GM19455 (cell line): ENCODE measurements around the gene ID3.

Experiments used
- ATAC-seq: cut with Tn5 transposase; IDR thresholded peaks from one replicate; pipeline ENCODE4 v1.9.1; 2021; ENCODE audit not compliant: unreplicated experiment

Gene ID3

DNA sequence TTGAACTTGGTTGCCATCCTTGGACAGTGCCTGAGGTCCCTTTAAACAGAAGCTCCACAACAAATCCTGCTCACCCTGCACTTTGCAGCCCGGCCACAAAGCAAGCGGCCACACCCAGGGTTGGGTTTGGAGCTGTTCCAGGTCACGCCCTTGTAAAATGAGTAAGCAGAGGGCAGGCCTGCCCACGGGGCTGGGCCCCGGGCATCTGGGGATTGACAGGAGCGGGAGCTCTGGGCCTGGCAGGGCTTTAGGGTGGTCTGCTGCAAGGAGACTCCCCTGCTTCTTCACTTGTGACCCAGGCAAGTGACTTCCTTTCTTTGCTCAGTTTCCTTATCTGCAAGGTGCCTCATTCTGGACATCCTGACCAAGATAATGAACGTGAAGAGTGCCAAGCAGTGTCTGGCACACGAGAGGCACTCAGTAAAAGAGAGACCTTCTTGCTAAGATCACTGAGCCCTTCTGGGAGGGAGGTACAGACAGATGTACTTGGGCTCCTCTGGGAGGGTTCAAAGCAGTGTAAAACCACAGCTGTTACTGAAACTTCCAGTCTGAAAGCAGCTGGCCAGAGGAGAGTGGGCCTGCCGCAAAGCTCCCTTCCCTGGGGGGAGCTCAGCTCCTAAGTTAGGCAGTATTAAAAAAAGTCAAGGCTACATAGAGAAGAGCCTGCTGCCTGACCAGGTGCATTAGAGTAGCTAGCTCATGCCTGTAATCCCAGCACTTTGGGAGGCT, 30.9 kb downstream of the ID3 start:
- ATAC-seq: peak; percentile 20

DNA sequence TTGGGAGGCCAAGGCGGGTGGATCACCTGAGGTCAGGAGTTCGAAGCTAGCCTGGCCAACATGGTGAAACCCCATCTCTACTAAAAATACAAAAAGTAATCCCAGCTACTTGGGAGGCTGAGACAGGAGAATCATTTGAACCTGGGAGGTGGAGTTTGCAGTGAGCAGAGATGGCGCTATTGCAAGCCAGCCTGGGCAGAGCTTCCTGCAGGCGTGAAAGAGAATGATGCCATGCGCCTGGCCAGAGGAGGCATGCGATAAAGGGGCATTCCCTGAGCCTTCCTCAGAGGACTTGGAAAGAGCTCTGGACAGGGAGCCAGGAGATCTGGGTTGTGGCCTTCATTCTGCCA, 31.4 kb downstream of the ID3 start:
- no peak for ATAC-seq

DNA sequence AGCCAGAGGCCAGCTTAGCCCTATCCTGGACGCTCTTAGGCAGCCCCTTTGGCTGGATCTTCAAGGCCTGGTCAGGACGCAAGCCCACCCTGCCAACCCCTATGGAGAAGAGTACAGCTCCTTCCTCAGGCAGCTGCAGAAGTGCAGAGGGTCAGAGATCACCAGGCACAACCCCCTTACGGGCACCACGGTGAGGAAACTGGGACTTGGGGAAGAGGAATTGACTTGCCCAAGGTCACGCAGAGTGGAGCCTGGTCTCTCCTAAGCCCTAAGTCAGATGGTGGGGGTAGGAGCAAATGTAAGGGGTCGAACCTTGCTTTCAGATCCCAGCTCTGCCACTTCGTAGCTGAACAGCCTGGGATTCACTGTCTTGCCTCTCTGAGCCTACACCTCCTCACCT, 31.9 kb downstream of the ID3 start:
- ATAC-seq: no peak

DNA sequence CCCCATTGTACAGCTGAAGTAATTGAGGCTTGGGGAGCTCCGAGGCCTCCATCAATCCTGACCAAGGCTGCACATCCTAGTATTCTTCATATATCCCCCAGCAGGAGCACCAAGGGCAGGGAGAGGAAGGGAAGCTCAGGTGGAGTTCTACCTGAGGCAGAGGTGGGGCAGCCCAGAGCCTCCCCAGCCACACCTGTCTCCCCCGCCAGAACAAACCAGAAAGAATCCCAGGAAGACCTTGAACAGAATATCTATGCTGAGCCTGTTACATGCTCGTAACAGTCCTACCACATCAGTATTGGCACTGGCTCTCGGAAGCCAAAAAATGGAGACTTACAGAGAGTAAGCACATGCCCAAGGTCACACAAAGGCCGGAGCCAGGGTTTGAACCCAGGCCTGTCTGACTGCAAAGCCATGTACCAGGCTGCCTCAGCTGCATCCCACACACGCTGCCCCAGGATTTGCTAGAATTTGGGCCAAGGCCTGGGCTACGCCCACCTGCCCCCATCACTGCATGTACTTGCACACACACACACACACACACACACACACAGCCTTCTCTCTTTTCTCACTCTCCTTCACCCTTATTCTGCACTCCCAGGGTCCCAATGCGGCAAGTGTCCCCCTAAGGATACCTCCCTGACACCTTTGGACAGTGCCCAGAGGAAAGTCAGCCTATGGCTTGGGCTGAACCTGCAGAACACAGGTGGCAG, 32.8 kb downstream of the ID3 start:
- no peak for ATAC-seq

DNA sequence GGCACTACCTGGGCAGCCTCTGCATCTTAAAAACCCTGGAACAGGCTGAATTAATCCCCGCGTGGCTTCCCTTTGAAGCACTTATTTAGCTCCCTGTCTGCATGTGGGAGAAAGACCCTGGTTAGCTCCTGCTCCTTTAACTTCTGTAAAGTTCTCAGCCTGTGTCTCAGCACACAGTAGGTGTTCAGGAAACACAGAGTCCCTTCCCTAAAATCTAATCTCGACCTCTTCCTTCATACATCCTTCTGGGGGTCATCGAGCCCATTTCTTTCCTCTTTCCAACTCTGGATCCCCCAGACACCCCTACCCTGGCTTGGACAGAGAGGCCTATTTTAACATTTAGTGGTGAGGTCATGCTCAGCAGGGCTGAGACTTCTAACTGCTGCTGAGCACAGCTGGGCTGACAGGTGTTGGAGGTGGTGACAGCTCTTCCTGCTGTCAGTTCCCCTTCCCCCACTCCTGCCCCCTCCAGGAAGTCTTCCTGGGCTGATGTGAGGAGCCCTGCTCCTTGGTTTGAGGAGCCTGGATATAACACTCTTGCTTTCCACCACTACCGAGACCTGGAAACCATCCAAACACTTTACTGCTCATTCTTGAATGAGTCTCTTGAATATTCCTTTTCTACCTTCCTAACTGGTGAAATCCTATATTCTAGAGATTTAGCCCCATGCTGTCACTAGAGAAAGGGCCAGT, 33.6 kb downstream of the ID3 start:
- ATAC-seq: no peak

GRCh38 chr1:23524716-23525401, 34.4 kb downstream of the ID3 start:
- no peak for ATAC-seq

- ATAC-seq: no peak
These were observed 35.1 kb downstream of the ID3 start for GRCh38 chr1:23524163-23524562.

- ATAC-seq: no peak
These were observed 36.9 kb downstream of the ID3 start for GRCh38 chr1:23522244-23522982.

- no peak for ATAC-seq
These were observed 37.7 kb downstream of the ID3 start for GRCh38 chr1:23521588-23521987.

GRCh38 chr1:23517581-23517980, 41.7 kb downstream of the ID3 start:
- ATAC-seq: no peak

- ATAC-seq: no peak
These were observed 43.4 kb downstream of the ID3 start for GRCh38 chr1:23515905-23516304.

DNA sequence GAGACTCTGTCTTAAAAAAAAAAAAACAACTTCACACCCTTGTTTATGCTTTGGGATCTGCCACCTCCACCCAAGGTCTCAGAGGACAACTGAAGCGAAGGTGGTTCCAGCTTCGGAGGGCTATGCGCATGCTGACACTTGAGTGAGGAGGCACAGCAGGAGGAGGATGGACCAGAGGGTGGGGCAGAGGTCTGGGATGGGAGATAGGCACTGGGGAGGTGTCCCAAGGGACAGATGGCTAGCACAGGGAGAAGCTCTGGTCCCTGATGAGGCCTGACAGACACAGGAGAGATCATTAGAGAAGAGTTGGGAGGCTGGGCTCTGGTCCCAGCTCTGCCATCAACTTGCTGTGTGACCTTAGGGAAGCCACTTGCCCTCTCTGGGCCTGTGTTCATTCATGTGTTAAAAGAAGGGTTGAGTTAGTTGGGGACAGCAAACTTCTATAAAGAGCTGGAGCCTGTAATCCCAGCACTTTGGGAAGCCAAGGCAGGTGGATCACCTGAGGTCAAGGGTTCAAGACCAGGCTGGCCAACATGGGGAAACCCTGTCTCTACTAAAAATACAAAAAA, 45.1 kb downstream of the ID3 start:
- no peak for ATAC-seq

GRCh38 chr1:23509896-23510295, 49.4 kb downstream of the ID3 start:
- no peak for ATAC-seq
